Left lobe of liver (tissue), 2 donors: ENCODE results near the gene RPS28. TPM values are rescaled to one million over a fixed set of nuclear protein-coding genes. Genes with fewer than 3 reads are reported as not detected.
"Not testable (repeated sequence)": the region's sequence is repeated elsewhere in the genome, so short reads cannot be mapped to it uniquely, and the experiment has no call there.

Experiments
- ATAC-seq: fragments of 200-7000 bp; cut with Tn5 transposase; one replicate; pipeline ENCODE4 v1.9.1; 2020; ENCODE audit warnings: mild to moderate bottlenecking, moderate library complexity
- DNase-seq: peaks from one replicate; pipeline ENCODE4 v3.0.0-alpha.2; 2020; ENCODE audit warnings: low spot score
- total RNA-seq: library from RNA; stranded (reverse); gene quantifications from one replicate; pipeline ENCODE4 v1.2.1, GENCODE V29; 2021
- donor health status: DM: no; HTN: no; CAD: no; lungs with moderate emphysema.
- donor health status: DM: no; HTN: yes; CAD: no.

The RPS28 gene
- 653 TPM for total RNA-seq

- DNase-seq (peak; percentile 98), ATAC-seq (peak; percentile 90)
Observed at GRCh38 chr19:8321067-8321985, at the start of gene RPS28, which contains the start of gene NDUFA7. Gene RPS28 (plus strand): TSS chr19:8321496. CDS start chr19:8321531, 35 bp downstream. Gene NDUFA7 (minus strand): TSS chr19:8321375. CDS start chr19:8321358, 17 bp downstream.

GRCh38 chr19:8276508-8276907 lies 44.8 kb upstream of the RPS28 start:
- not testable (repeated sequence) for DNase-seq
- ATAC-seq = peak; percentile 91

- DNase-seq = not testable (repeated sequence)
- ATAC-seq = peak; percentile 87
Observed at GRCh38 chr19:8291337-8291736, 30.0 kb upstream of the RPS28 start.

GRCh38 chr19:8302357-8302691 lies 19.0 kb upstream of the RPS28 start:
- ATAC-seq = peak; percentile 52
- peak; percentile 62 for DNase-seq

- DNase-seq = no peak
- ATAC-seq = no peak
Observed at GRCh38 chr19:8302734-8303133, 18.6 kb upstream of the RPS28 start.

- DNase-seq (peak; percentile 46), ATAC-seq (no peak)
Observed at GRCh38 chr19:8304841-8305621, 16.3 kb upstream of the RPS28 start.

GRCh38 chr19:8305798-8306197 lies 15.5 kb upstream of the RPS28 start:
- no peak for ATAC-seq
- DNase-seq = peak; percentile 35

GRCh38 chr19:8306235-8307054 lies 14.9 kb upstream of the RPS28 start:
- peak; percentile 65 for DNase-seq
- ATAC-seq = peak; percentile 53

GRCh38 chr19:8307400-8307964 lies 13.8 kb upstream of the RPS28 start:
- ATAC-seq (peak; percentile 27), DNase-seq (no peak)

- DNase-seq (peak; percentile 93), ATAC-seq (peak; percentile 89)
Observed at GRCh38 chr19:8307965-8308866, 13.1 kb upstream of the RPS28 start, which contains the start of gene CD320. Gene CD320 (minus strand): TSS chr19:8308358. CDS start chr19:8308290, 68 bp downstream.

GRCh38 chr19:8308891-8309291 lies 12.4 kb upstream of the RPS28 start:
- peak; percentile 41 for DNase-seq
- no peak for ATAC-seq

- ATAC-seq = no peak
Observed at GRCh38 chr19:8310342-8311055, 10.8 kb upstream of the RPS28 start.

GRCh38 chr19:8311461-8312260 lies 9.6 kb upstream of the RPS28 start:
- DNase-seq (peak; percentile 49), ATAC-seq (no peak)

More at GRCh38 chr19:8310342-8311055, 10.8 kb upstream of the RPS28 start:
- peak; percentile 29 for DNase-seq

- DNase-seq, ATAC-seq: not testable (repeated sequence)
Observed at GRCh38 chr19:8314981-8315640, 6.2 kb upstream of the RPS28 start.

GRCh38 chr19:8316351-8317125 lies 4.8 kb upstream of the RPS28 start:
- ATAC-seq (no peak), DNase-seq (no peak)

GRCh38 chr19:8318835-8319234 lies 2.5 kb upstream of the RPS28 start:
- not testable (repeated sequence) for ATAC-seq, DNase-seq
